Stromal cell of bone marrow (primary cell): ENCODE results near the gene MUC20.
"Not testable (repeated sequence)": the region's sequence is repeated elsewhere in the genome, so short reads cannot be mapped to it uniquely, and the experiment has no call there.

ENCODE experiments used
- DNase-seq: peaks from one replicate; pipeline ENCODE4 v3.0.0-alpha.2; 2012; ENCODE audit warnings: low read depth

MUC20 gene

GRCh38 chr3:195720831-195721506 is at the start of gene MUC20:
Gene MUC20, plus strand, starts transcription at chr3:195720978. Its CDS starts 30 bp downstream, at chr3:195721008.
- DNase-seq, result not testable (repeated sequence)

- not testable (repeated sequence) for DNase-seq
Measured at GRCh38 chr3:195671283-195671682, 49.5 kb upstream of the MUC20 start.

- not testable (repeated sequence) for DNase-seq
Measured at GRCh38 chr3:195673711-195674110, 47.1 kb upstream of the MUC20 start.

GRCh38 chr3:195678391-195679015 is 42.3 kb upstream of the MUC20 start:
- not testable (repeated sequence) for DNase-seq

GRCh38 chr3:195680690-195681089 is 40.1 kb upstream of the MUC20 start:
- DNase-seq, result not testable (repeated sequence)

- DNase-seq, result not testable (repeated sequence)
Measured at GRCh38 chr3:195681458-195682103, 39.2 kb upstream of the MUC20 start.

- DNase-seq, result not testable (repeated sequence)
Measured at GRCh38 chr3:195682104-195682742, 38.6 kb upstream of the MUC20 start.

GRCh38 chr3:195683722-195684526 is 36.9 kb upstream of the MUC20 start:
- not testable (repeated sequence) for DNase-seq

GRCh38 chr3:195684527-195685257 is 36.1 kb upstream of the MUC20 start:
- not testable (repeated sequence) for DNase-seq

GRCh38 chr3:195686537-195687208 is 34.1 kb upstream of the MUC20 start:
- not testable (repeated sequence) for DNase-seq

GRCh38 chr3:195687209-195687760 is 33.5 kb upstream of the MUC20 start:
- not testable (repeated sequence) for DNase-seq

- DNase-seq, result not testable (repeated sequence)
Measured at GRCh38 chr3:195688471-195689183, 32.2 kb upstream of the MUC20 start.

GRCh38 chr3:195689184-195690070 is 31.4 kb upstream of the MUC20 start:
- not testable (repeated sequence) for DNase-seq

GRCh38 chr3:195690951-195691350 is 29.8 kb upstream of the MUC20 start:
- DNase-seq, result no peak

GRCh38 chr3:195691596-195692353 is 29.0 kb upstream of the MUC20 start:
- DNase-seq, result not testable (repeated sequence)

GRCh38 chr3:195692354-195692685 is 28.5 kb upstream of the MUC20 start:
- DNase-seq, result no peak

- DNase-seq, result no peak
Measured at GRCh38 chr3:195692781-195693427, 27.9 kb upstream of the MUC20 start.
